ENCODE data around the gene TRPV3.
"Not testable (repeated sequence)": the region's sequence is repeated elsewhere in the genome, so short reads cannot be mapped to it uniquely, and the experiment has no call there.

TRPV3 gene

GRCh38 chr17:3469529-3469928 lies 88.1 kb downstream of the TRPV3 start:
- no peak for DNase-seq

GRCh38 chr17:3466355-3466754 lies 91.3 kb downstream of the TRPV3 start:
- not testable (repeated sequence) for DNase-seq
